PC-9 (cell line): ENCODE results near the gene ATP8B1. TPM values are rescaled to one million over a fixed set of nuclear protein-coding genes. Genes with fewer than 3 reads are reported as not detected.

ENCODE experiments used
- BruUV-seq: library from RNA; stranded (reverse); fragments of 400-500 nt; replicated peaks from 2 replicates; lab custom pipeline; 2021; lab: Mats Ljungman, UMichigan
- CTCF ChIA-PET: fragments of 300-600 bp; sonication (Branson Sonifier 250); formaldehyde crosslinking; loops from one replicate; lab custom pipeline; 2022; ENCODE audit warnings: antibody characterized with exemption; lab: Charles Lee
- POLR2A ChIA-PET: fragments of 300-600 bp; sonication (Branson Sonifier 250); formaldehyde crosslinking; loops from one replicate; lab custom pipeline; 2022; ENCODE audit warnings: antibody characterized with exemption; ENCODE audit not compliant: unreplicated experiment; lab: Charles Lee
- DNase-seq, 2 experiments: peaks; one replicate each; pipeline versions ENCODE4 v3.0.0 to v3.0.0-alpha.2; 2015 to 2022; ENCODE audit warnings: mixed read lengths in 1 of 2
- H2AFZ ChIP-seq: fragments of 200-600 bp; sonication (generic); 2 replicates; pipeline ENCODE4 v1.8.1; 2017; ENCODE audit warnings: antibody characterized with exemption
- H3F3A ChIP-seq: fragments of 200-600 bp; sonication (generic); 2 replicates; pipeline ENCODE4 v1.8.1; 2017; ENCODE audit warnings: antibody characterized with exemption, mild to moderate bottlenecking, low read depth; ENCODE audit not compliant: insufficient read depth
- H3K27ac ChIP-seq: fragments of 200-600 bp; sonication (generic); 2 replicates; pipeline ENCODE4 v1.6.1; 2016; ENCODE audit warnings: mixed run types
- H3K27me3 ChIP-seq: fragments of 200-600 bp; sonication (generic); 2 replicates; pipeline ENCODE4 v1.6.1; 2016; ENCODE audit warnings: low read depth, mixed run types; ENCODE audit not compliant: insufficient read depth
- H3K36me3 ChIP-seq: fragments of 200-600 bp; sonication (generic); 2 replicates; pipeline ENCODE4 v1.6.1; 2016; ENCODE audit warnings: low read depth, mixed run types
- H3K4me1 ChIP-seq: fragments of 200-600 bp; sonication (generic); replicated peaks from 2 replicates; pipeline ENCODE4 v1.6.1; 2016; ENCODE audit warnings: mixed run types; ENCODE audit not compliant: insufficient read depth
- H3K4me2 ChIP-seq: fragments of 200-600 bp; sonication (generic); 2 replicates; pipeline ENCODE4 v1.6.1; 2017; ENCODE audit warnings: mixed run types
- H3K4me3 ChIP-seq: fragments of 200-600 bp; sonication (generic); 2 replicates; pipeline ENCODE4 v1.6.1; 2016; ENCODE audit warnings: mixed run types
- H3K79me2 ChIP-seq: fragments of 200-600 bp; sonication (generic); 2 replicates; pipeline ENCODE4 v1.6.1; 2017; ENCODE audit warnings: low read depth, mixed run types
- H3K9me2 ChIP-seq: fragments of 200-600 bp; sonication (generic); 2 replicates; pipeline ENCODE4 v1.8.1; 2017; ENCODE audit warnings: mild to moderate bottlenecking; ENCODE audit not compliant: insufficient read depth
- H3K9me3 ChIP-seq: fragments of 200-600 bp; sonication (generic); 2 replicates; pipeline ENCODE4 v1.8.1; 2016; ENCODE audit warnings: low read depth; ENCODE audit not compliant: insufficient read depth
- H4K20me1 ChIP-seq: fragments of 200-600 bp; sonication (generic); 2 replicates; pipeline ENCODE4 v1.8.1; 2017; ENCODE audit not compliant: insufficient read depth
- EZH2 ChIP-seq: fragments of 200-600 bp; sonication (generic); IDR thresholded peaks from 2 replicates; pipeline ENCODE4 v1.8.0; 2017; ENCODE audit warnings: antibody characterized with exemption, low read depth
- intact Hi-C: fragments of 100-400 bp; cut with micrococcal nuclease; formaldehyde crosslinking; loops from one replicate; pipeline ENCODE4 v1.10.0; 2022; ENCODE audit not compliant: unreplicated experiment
- total RNA-seq: library from RNA; stranded (reverse); gene quantifications from 2 replicates; pipeline ENCODE4 v1.2.3, GENCODE V29; 2021
- TF ChIP-seq, protein P1 (sequence below): fragments of 200-600 bp; sonication (generic); conservative IDR thresholded peaks from 2 replicates; pipeline ENCODE4 v1.6.1; 2017; ENCODE audit warnings: mixed run types, antibody characterized with exemption, mild to moderate bottlenecking, moderate library complexity

The ATP8B1 gene
- total RNA-seq, 1 experiment from 2014 or later = 23.4 TPM

DNA sequence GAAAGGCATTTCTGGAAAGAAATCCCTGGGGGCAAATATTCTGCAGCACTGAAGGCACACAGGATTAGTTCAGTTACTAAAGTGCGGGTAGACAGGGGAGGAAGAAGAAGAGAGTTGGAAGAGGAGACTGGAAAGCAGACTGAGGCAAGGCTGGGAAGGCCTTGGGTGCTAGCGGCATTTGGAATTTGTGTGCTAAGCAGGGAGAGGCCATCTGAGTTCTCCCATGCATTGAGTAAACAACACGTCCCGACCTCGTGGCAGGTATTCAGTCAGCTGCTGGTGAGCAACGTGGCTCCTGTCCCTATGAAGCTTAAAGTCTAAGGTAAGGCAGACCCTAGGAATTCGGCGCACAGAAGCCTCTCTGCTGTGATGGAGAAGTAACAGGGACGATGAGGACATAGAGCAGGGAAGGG, 30.7 kb downstream of the ATP8B1 start:
- DNase-seq = peak in 1 of 2 experiments; percentile 59
- peak overlapping the region; percentile 96 for H3K27ac ChIP-seq
- H3K36me3 ChIP-seq = no peaks in the 10 kb centered on the region
- H2AFZ ChIP-seq = no peak overlapping the region
- intact Hi-C loops = no loop called here
- peaks cover 80% of the 10 kb centered on the region for H3K79me2 ChIP-seq
- no peaks in the 10 kb centered on the region for H3K9me3 ChIP-seq
- ChIA-PET POLR2A (no interaction called here), CTCF (interaction anchor here (0.6 kb wide), 1 partner anchor 349 kb away, joined by 3 read pairs; no protein-coding TSS in a partner anchor)
- BruUV-seq = no TSS peak
- peak overlapping the region; percentile 25; the same call in 1 of the 2 replicates for H3K4me3 ChIP-seq
- peak overlapping the region; percentile 75 for H3K4me2 ChIP-seq
- TF ChIP-seq, protein P1, sequence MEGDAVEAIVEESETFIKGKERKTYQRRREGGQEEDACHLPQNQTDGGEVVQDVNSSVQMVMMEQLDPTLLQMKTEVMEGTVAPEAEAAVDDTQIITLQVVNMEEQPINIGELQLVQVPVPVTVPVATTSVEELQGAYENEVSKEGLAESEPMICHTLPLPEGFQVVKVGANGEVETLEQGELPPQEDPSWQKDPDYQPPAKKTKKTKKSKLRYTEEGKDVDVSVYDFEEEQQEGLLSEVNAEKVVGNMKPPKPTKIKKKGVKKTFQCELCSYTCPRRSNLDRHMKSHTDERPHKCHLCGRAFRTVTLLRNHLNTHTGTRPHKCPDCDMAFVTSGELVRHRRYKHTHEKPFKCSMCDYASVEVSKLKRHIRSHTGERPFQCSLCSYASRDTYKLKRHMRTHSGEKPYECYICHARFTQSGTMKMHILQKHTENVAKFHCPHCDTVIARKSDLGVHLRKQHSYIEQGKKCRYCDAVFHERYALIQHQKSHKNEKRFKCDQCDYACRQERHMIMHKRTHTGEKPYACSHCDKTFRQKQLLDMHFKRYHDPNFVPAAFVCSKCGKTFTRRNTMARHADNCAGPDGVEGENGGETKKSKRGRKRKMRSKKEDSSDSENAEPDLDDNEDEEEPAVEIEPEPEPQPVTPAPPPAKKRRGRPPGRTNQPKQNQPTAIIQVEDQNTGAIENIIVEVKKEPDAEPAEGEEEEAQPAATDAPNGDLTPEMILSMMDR = no peak
- no peak for TF ChIP-seq EZH2
- H3K4me1 ChIP-seq = peaks cover 86% of the 10 kb centered on the region
- H3F3A ChIP-seq = peaks cover 45% of the 10 kb centered on the region
- no peaks in the 10 kb centered on the region for H3K9me2 ChIP-seq
- no peaks in the 10 kb centered on the region for H3K27me3 ChIP-seq
- H4K20me1 ChIP-seq = no peaks in the 10 kb centered on the region

DNA sequence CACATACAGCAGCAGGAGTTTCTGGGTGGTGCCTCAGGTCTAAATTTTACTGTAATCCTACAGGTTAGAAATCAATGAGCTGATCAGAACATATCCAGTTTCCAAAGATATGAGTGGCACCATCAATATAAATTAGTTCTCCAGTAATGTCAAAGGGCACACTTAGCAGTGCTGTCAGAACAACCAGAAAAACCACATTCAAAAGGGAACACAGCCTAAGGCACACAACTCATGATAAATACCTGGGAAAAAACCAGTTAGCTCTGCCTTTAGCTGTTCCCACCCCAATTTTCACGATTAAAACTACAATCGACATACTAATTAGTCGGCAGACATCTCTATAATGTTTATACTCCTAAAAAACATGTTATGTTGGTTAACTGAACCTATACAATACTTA, 31.5 kb downstream of the ATP8B1 start:
- DNase-seq = peak in 1 of 2 experiments; percentile 92
- H3K27me3 ChIP-seq = no peaks in the 10 kb centered on the region
- H3K9me2 ChIP-seq = no peaks in the 10 kb centered on the region
- peaks cover 41% of the 10 kb centered on the region for H3F3A ChIP-seq
- peaks cover 79% of the 10 kb centered on the region for H3K4me1 ChIP-seq
- H3K36me3 ChIP-seq = no peaks in the 10 kb centered on the region
- BruUV-seq = no TSS peak
- no peak overlapping the region for H2AFZ ChIP-seq
- peaks cover 80% of the 10 kb centered on the region for H3K79me2 ChIP-seq
- H3K9me3 ChIP-seq = no peaks in the 10 kb centered on the region
- peak overlapping the region; percentile 75 for H3K4me2 ChIP-seq
- ChIA-PET CTCF (interaction anchor here (0.6 kb wide), 1 partner anchor 350 kb away, joined by 3 read pairs; no protein-coding TSS in a partner anchor), POLR2A (no interaction called here)
- H3K4me3 ChIP-seq = peak overlapping the region; percentile 25; the same call in 1 of the 2 replicates
- intact Hi-C loops = no loop called here
- H4K20me1 ChIP-seq = no peaks in the 10 kb centered on the region
- TF ChIP-seq, protein P1 = no peak
- TF ChIP-seq EZH2 = no peak
- H3K27ac ChIP-seq = peak overlapping the region; percentile 96

DNA sequence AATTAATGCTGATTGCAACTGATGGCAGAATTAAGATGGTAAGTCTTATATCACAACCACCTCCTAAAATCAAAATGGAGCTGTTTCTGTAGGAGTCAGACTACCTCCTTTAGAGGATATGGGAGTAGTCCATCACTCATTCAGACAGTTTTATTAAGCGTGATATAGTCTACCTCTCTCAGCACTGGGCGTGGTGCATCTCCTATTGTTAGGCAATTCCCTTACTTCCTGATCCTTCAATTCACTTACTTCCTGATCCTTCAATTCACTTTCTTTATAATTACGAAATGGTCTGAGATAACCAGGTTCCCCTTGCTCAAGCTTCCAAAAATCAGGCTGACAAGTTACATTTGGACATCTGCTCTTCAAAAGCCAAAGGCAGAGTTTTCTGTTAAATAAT, 31.9 kb downstream of the ATP8B1 start:
- intact Hi-C loops = no loop called here
- DNase-seq = peak in 1 of 2 experiments; percentile 93
- CTCF ChIA-PET = no interaction called here

More for the DNA sequence above, 31.9 kb downstream of the ATP8B1 start:
- TF ChIP-seq EZH2 = no peak
- TF ChIP-seq, protein P1 = no peak
- peaks cover 74% of the 10 kb centered on the region for H3K4me1 ChIP-seq
- H3K27me3 ChIP-seq = no peaks in the 10 kb centered on the region
- POLR2A ChIA-PET = no interaction called here
- no peaks in the 10 kb centered on the region for H4K20me1 ChIP-seq
- H3K4me2 ChIP-seq = peak overlapping the region; percentile 75
- H2AFZ ChIP-seq = no peak overlapping the region
- BruUV-seq = no TSS peak
- peak overlapping the region; percentile 25; the same call in 1 of the 2 replicates for H3K4me3 ChIP-seq
- no peaks in the 10 kb centered on the region for H3K36me3 ChIP-seq
- peak overlapping the region; percentile 96 for H3K27ac ChIP-seq
- H3K9me2 ChIP-seq = no peaks in the 10 kb centered on the region
- H3F3A ChIP-seq = peaks cover 37% of the 10 kb centered on the region
- peaks cover 80% of the 10 kb centered on the region for H3K79me2 ChIP-seq
- no peaks in the 10 kb centered on the region for H3K9me3 ChIP-seq
